ENCODE results near the gene CSNK1D. TPM values are rescaled to one million over a fixed set of nuclear protein-coding genes. Genes with fewer than 3 reads are reported as not detected.

Gene CSNK1D
- total and polyA plus RNA-seq, 12 donors, result 23.7 to 185 (median 125) TPM

DNA sequence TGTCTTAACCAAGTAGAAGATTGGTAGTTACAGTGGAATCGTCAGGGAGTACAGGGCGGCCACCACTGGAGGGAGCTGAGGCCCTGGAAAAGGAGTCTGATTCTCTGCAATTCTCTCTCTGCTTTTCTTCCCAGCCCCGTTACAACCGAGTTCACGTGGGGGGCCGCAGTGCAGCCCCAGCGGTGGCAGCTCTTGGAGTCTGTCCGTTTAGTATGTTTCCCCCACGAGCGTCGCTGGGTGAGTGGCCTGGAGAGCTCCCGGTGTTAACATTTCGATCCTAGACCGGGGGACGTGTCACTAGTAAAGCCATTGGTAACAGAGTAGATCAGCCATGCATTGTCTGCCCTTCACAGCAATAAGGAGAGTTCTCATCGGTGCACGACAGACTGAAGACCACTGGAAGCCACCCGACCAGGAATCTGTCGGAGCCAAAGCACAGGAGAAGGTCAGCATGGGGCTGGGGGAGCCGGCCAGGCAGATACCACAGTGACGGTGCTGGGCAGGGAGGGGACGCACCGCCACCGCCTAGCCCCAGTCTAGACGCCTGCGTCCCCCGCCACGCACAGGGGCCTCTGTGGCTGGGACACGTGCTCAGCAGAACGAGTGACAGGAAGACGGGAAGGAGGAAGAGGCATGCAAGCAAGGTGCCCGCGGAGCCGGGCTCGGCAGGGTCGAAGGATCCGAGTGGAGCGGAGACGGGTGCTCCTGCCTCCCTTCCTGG is 28.9 kb downstream of the CSNK1D start:
- Histone ChIP-seq H3K27ac (peak overlapping the region in 1 of 5 donors; percentile 88), H3K27me3 (no peaks in the 10 kb centered on the region), H3K4me3 (no peak overlapping the region), H3K4me1 (replicated peaks in 1 of 2) (peaks cover 53 to 66% of the 10 kb centered on the region in 2 donors), H3K36me3 (replicated peaks in 1 of 2) (peaks cover 0 to 68% of the 10 kb centered on the region in 2 donors), H3K9me3 (replicated peaks in 1 of 3) (no peaks in the 10 kb centered on the region)
- intact Hi-C loops (cut with DNase I), result no loop called here
- 77 to 82% (median 80%) methylated on average over 32 to 39 of the region's 39 CpGs for WGBS, 4 donors
- peak in 1 of 7 donors; percentile 32 for DNase-seq
- TF ChIP-seq, protein P1, sequence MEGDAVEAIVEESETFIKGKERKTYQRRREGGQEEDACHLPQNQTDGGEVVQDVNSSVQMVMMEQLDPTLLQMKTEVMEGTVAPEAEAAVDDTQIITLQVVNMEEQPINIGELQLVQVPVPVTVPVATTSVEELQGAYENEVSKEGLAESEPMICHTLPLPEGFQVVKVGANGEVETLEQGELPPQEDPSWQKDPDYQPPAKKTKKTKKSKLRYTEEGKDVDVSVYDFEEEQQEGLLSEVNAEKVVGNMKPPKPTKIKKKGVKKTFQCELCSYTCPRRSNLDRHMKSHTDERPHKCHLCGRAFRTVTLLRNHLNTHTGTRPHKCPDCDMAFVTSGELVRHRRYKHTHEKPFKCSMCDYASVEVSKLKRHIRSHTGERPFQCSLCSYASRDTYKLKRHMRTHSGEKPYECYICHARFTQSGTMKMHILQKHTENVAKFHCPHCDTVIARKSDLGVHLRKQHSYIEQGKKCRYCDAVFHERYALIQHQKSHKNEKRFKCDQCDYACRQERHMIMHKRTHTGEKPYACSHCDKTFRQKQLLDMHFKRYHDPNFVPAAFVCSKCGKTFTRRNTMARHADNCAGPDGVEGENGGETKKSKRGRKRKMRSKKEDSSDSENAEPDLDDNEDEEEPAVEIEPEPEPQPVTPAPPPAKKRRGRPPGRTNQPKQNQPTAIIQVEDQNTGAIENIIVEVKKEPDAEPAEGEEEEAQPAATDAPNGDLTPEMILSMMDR (IDR thresholded peaks at IDR 0.05), result peak in 5 of 6 experiments; percentile 11 to 45 (median 41)
- TF ChIP-seq POLR2A (IDR thresholded peaks at IDR 0.05), result no peak

DNA sequence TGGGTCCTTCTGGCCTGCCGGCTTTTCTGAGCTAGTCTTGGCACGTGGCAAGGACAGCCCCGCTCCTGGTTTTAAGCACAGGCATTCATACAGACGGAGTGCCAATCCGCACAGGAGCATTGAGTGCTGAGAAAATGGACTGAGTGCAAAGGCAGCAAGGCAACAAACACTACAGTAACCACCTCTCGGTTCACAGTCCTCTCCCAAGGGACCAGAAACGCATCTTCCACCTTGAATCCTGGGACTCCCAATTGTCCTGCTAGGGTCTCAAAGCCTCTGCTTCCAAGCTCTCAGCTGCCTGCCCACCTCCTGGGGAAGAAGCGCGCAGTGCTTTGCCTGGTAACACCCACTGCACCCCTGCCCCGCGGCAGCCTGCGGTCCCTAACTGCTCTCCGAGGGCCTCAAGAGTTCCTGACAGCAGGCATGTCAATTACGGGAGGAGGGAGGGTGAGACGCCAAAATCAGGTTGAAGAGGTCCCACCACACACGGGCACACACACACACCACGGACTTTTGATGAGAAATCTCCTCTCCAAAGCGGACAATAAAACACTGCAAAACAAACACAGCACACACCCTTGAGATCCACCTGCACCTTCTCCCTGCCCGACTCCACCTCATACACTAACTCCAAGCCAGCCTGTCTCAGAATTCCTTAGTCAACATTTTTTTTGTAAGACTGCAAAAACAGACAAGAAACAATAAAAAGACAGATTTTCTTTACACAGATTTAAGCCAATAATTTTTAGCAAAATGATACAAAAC is 29.7 kb downstream of the CSNK1D start:
- Histone ChIP-seq H3K27me3 (no peaks in the 10 kb centered on the region), H3K27ac (peak overlapping the region in 3 of 5 donors; percentile 88 to 91 (median 89)), H3K36me3 (replicated peaks in 1 of 2) (peaks cover 0 to 68% of the 10 kb centered on the region in 2 donors), H3K9me3 (replicated peaks in 1 of 3) (no peaks in the 10 kb centered on the region), H3K4me1 (replicated peaks in 1 of 2) (peaks cover 57 to 73% of the 10 kb centered on the region in 2 donors), H3K4me3 (no peak overlapping the region)
- intact Hi-C loops (cut with DNase I), result no loop called here
- TF ChIP-seq, protein P1 (IDR thresholded peaks at IDR 0.05), result no peak
- TF ChIP-seq POLR2A (IDR thresholded peaks at IDR 0.05), result no peak
- WGBS, 4 donors, result 84 to 91% (median 88%) methylated on average over 18 to 19 of the region's 19 CpGs
- DNase-seq, result no peak

DNA sequence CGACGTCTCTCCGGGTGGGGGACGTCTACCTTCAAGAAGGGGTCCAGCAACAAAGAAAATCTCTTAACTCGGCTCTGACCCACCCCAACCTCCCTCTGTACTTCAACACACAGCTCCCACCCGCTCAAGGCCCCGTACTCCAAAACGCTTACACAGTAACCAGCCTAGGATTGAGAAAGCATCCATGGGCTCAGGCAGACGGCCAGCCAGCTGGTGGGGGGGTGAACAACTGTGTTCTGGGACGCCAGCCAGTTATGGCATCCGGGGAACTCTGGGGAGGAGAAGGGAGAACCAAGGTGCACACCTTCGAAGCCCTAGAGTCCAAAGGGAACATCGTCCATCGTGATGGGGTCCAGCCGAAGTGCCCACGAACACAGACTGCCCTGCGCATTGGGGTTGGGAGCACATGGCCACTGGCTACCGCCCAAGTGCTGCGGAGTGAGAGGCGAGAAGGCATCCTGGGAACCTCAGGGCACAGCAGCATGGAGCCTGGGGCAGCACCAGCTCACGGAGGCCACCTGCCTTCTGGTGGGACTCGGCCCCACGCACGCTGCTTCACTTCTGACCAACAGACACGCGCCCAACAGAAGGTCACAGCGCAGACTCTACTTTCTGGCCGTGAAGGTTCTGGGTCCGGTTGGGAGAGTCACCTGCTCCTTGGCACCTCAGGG is 30.4 kb downstream of the CSNK1D start:
- Histone ChIP-seq H3K27ac (peak overlapping the region; percentile 55 to 91 (median 89)), H3K4me1 (replicated peaks in 1 of 2) (peaks cover 57 to 80% of the 10 kb centered on the region in 2 donors), H3K27me3 (no peaks in the 10 kb centered on the region), H3K4me3 (no peak overlapping the region), H3K36me3 (replicated peaks in 1 of 2) (peaks cover 0 to 64% of the 10 kb centered on the region in 2 donors), H3K9me3 (replicated peaks in 1 of 3) (no peaks in the 10 kb centered on the region)
- intact Hi-C loops (cut with DNase I), result no loop called here
- 11 to 47% (median 34%) methylated on average over 7 to 29 of the region's 29 CpGs for WGBS, 4 donors
- peak; percentile 80 to 95 (median 93) for DNase-seq
- peak in 1 of 2 donors; percentile 33 for TF ChIP-seq POLR2A (IDR thresholded peaks at IDR 0.05)
- TF ChIP-seq, protein P1 (IDR thresholded peaks at IDR 0.05), result no peak

DNA sequence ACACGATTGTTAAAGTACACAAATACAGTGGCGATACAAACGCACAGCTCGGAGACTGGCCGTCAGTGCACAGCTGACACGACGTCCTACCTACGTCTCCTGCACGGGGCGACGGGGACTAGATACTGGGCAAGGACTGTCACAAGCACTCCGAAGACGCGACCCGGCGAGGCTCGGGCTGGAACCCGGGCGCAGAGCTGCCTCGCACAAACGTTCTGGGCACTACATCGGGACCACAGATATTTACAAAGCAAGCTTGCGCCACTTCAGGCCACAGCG is 30.9 kb downstream of the CSNK1D start:
- Histone ChIP-seq H3K4me1 (replicated peaks in 1 of 2) (peaks cover 57 to 82% of the 10 kb centered on the region in 2 donors), H3K36me3 (replicated peaks in 1 of 2) (peaks cover 0 to 59% of the 10 kb centered on the region in 2 donors), H3K27ac (peak overlapping the region; percentile 55 to 91 (median 89)), H3K4me3 (no peak overlapping the region), H3K27me3 (no peaks in the 10 kb centered on the region), H3K9me3 (replicated peaks in 1 of 3) (no peaks in the 10 kb centered on the region)
- DNase-seq, result peak in 1 of 7 donors; percentile 47
- WGBS, 4 donors, result 54 to 62% (median 58%) methylated on average over 21 to 24 of the region's 24 CpGs
- intact Hi-C loops (cut with DNase I), result no loop called here
- TF ChIP-seq, protein P1 (IDR thresholded peaks at IDR 0.05), result no peak
- no peak for TF ChIP-seq POLR2A (IDR thresholded peaks at IDR 0.05)

Measured in adrenal gland (tissue), 12 donors.